ENCODE results near the gene TEX22.

The TEX22 gene

GRCh38 chr14:105452963-105453362, 54.6 kb downstream of the TEX22 start:
- H3K4me3 ChIP-seq (ENCODE audit: low read length, poor library complexity, severe bottlenecking) = no peak overlapping the region
- peaks cover 12% of the 10 kb centered on the region; the same call in 1 of the 2 replicates for H3K79me2 ChIP-seq (ENCODE audit: insufficient read depth, low read length)
- no peak overlapping the region for H3K4me2 ChIP-seq (ENCODE audit: low read depth, low read length, poor library complexity, severe bottlenecking)
- TF ChIP-seq, protein P1, sequence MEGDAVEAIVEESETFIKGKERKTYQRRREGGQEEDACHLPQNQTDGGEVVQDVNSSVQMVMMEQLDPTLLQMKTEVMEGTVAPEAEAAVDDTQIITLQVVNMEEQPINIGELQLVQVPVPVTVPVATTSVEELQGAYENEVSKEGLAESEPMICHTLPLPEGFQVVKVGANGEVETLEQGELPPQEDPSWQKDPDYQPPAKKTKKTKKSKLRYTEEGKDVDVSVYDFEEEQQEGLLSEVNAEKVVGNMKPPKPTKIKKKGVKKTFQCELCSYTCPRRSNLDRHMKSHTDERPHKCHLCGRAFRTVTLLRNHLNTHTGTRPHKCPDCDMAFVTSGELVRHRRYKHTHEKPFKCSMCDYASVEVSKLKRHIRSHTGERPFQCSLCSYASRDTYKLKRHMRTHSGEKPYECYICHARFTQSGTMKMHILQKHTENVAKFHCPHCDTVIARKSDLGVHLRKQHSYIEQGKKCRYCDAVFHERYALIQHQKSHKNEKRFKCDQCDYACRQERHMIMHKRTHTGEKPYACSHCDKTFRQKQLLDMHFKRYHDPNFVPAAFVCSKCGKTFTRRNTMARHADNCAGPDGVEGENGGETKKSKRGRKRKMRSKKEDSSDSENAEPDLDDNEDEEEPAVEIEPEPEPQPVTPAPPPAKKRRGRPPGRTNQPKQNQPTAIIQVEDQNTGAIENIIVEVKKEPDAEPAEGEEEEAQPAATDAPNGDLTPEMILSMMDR (conservative IDR thresholded peaks at IDR 0.05; ENCODE audit: low read length) = no peak
- no peak for TF ChIP-seq EZH2phosphoT487 (IDR thresholded peaks at IDR 0.05; ENCODE audit: borderline replicate concordance)
- H3K9me3 ChIP-seq (ENCODE audit: insufficient read depth, low read depth, low read length) = no peaks in the 10 kb centered on the region
- H3K36me3 ChIP-seq (ENCODE audit: insufficient read depth, low read length) = peaks cover 63% of the 10 kb centered on the region; the same call in 1 of the 2 replicates
- peaks cover 12% of the 10 kb centered on the region for H4K20me1 ChIP-seq (ENCODE audit: insufficient read depth, low read length, poor library complexity, severe bottlenecking)
- H2AFZ ChIP-seq (ENCODE audit: low read length) = no peak overlapping the region
- no peaks in the 10 kb centered on the region for H3K27me3 ChIP-seq (ENCODE audit: insufficient read depth, low read length, poor library complexity, severe bottlenecking)
- no peak overlapping the region for H3K9ac ChIP-seq (ENCODE audit: low read depth, low read length, poor library complexity, severe bottlenecking)
- H3K4me1 ChIP-seq (ENCODE audit: insufficient read depth, low read length, poor library complexity, severe bottlenecking) = no peaks in the 10 kb centered on the region
- no peaks in the 10 kb centered on the region for H3F3A ChIP-seq (ENCODE audit: low read depth)
- no peaks in the 10 kb centered on the region for H3K9me2 ChIP-seq (replicated peaks; ENCODE audit: low read depth, low read length)

- no peak overlapping the region for H2AFZ ChIP-seq (ENCODE audit: low read length)
- no peak for TF ChIP-seq EZH2phosphoT487 (IDR thresholded peaks at IDR 0.05; ENCODE audit: borderline replicate concordance)
- TF ChIP-seq, protein P1 (conservative IDR thresholded peaks at IDR 0.05; ENCODE audit: low read length) = no peak
- no peak overlapping the region for H3K4me2 ChIP-seq (ENCODE audit: low read depth, low read length, poor library complexity, severe bottlenecking)
- H4K20me1 ChIP-seq (ENCODE audit: insufficient read depth, low read length, poor library complexity, severe bottlenecking) = peaks cover 7% of the 10 kb centered on the region
- H3K79me2 ChIP-seq (ENCODE audit: insufficient read depth, low read length) = peaks cover 6% of the 10 kb centered on the region; the same call in 1 of the 2 replicates
- H3K27me3 ChIP-seq (ENCODE audit: insufficient read depth, low read length, poor library complexity, severe bottlenecking) = no peaks in the 10 kb centered on the region
- H3K4me3 ChIP-seq (ENCODE audit: low read length, poor library complexity, severe bottlenecking) = no peak overlapping the region
- H3F3A ChIP-seq (ENCODE audit: low read depth) = no peaks in the 10 kb centered on the region
- H3K9me3 ChIP-seq (ENCODE audit: insufficient read depth, low read depth, low read length) = no peaks in the 10 kb centered on the region
- H3K9ac ChIP-seq (ENCODE audit: low read depth, low read length, poor library complexity, severe bottlenecking) = no peak overlapping the region
- no peaks in the 10 kb centered on the region for H3K9me2 ChIP-seq (replicated peaks; ENCODE audit: low read depth, low read length)
- no peaks in the 10 kb centered on the region for H3K4me1 ChIP-seq (ENCODE audit: insufficient read depth, low read length, poor library complexity, severe bottlenecking)
- H3K36me3 ChIP-seq (ENCODE audit: insufficient read depth, low read length) = peaks cover 68% of the 10 kb centered on the region; the same call in 1 of the 2 replicates
These were observed 55.5 kb downstream of the TEX22 start for GRCh38 chr14:105453847-105454246.

GRCh38 chr14:105455086-105455640, 56.8 kb downstream of the TEX22 start:
- Histone ChIP-seq H3K9ac (ENCODE audit: low read depth, low read length, poor library complexity, severe bottlenecking) (no peak overlapping the region), H3F3A (ENCODE audit: low read depth) (no peaks in the 10 kb centered on the region)

More at GRCh38 chr14:105455086-105455640, 56.8 kb downstream of the TEX22 start:
- Histone ChIP-seq H3K4me3 (ENCODE audit: low read length, poor library complexity, severe bottlenecking) (no peak overlapping the region), H3K4me2 (ENCODE audit: low read depth, low read length, poor library complexity, severe bottlenecking) (no peak overlapping the region), H2AFZ (ENCODE audit: low read length) (no peak overlapping the region), H3K36me3 (ENCODE audit: insufficient read depth, low read length) (peaks cover 62% of the 10 kb centered on the region; the same call in 1 of the 2 replicates), H3K79me2 (ENCODE audit: insufficient read depth, low read length) (no peaks in the 10 kb centered on the region), H3K4me1 (ENCODE audit: insufficient read depth, low read length, poor library complexity, severe bottlenecking) (no peaks in the 10 kb centered on the region), H3K9me3 (ENCODE audit: insufficient read depth, low read depth, low read length) (no peaks in the 10 kb centered on the region), H3K9me2 (replicated peaks; ENCODE audit: low read depth, low read length) (no peaks in the 10 kb centered on the region), H3K27me3 (ENCODE audit: insufficient read depth, low read length, poor library complexity, severe bottlenecking) (no peaks in the 10 kb centered on the region), H4K20me1 (ENCODE audit: insufficient read depth, low read length, poor library complexity, severe bottlenecking) (no peaks in the 10 kb centered on the region)
- no peak for TF ChIP-seq EZH2phosphoT487 (IDR thresholded peaks at IDR 0.05; ENCODE audit: borderline replicate concordance)
- TF ChIP-seq, protein P1 (conservative IDR thresholded peaks at IDR 0.05; ENCODE audit: low read length) = no peak

All from Loucy (cell line).